Coronary artery (tissue), 2 donors: ENCODE data around the gene PLPP3.
A peak's percentile ranks its signal among the peaks of the same experiment; 100 is the strongest.

Source experiments
- DNase-seq: peaks from one replicate; pipeline ENCODE4 v3.0.0-alpha.2; 2017; ENCODE audit warnings: low spot score
- H3K27ac ChIP-seq, 2 donors: fragments of 200-600 bp; sonication (generic); one replicate each; pipeline ENCODE4 v1.5.1; 2016 to 2019
- H3K4me3 ChIP-seq: fragments of 200-600 bp; sonication (generic); 2 replicates; pipeline ENCODE4 v1.5.1; 2016; ENCODE audit warnings: mild to moderate bottlenecking, moderate library complexity
- CTCF ChIP-seq: fragments of 200-600 bp; sonication (generic); IDR thresholded peaks from one replicate; pipeline ENCODE4 v1.5.1; 2019; ENCODE audit warnings: antibody characterized with exemption

Gene PLPP3

GRCh38 chr1:56473582-56474270, 105.6 kb downstream of the PLPP3 start:
- TF ChIP-seq CTCF: no peak
- H3K4me3 ChIP-seq: no peak overlapping the region
- H3K27ac ChIP-seq: peak overlapping the region in 1 of 2 donors; percentile 17
- DNase-seq: no peak

- H3K4me3 ChIP-seq: no peak overlapping the region
- no peak overlapping the region for H3K27ac ChIP-seq
- TF ChIP-seq CTCF: no peak
- DNase-seq: no peak
Measured at GRCh38 chr1:56472860-56473259, 106.5 kb downstream of the PLPP3 start.

- no peak for TF ChIP-seq CTCF
- no peak for DNase-seq
- H3K27ac ChIP-seq: peak overlapping the region in 1 of 2 donors; percentile 11
- no peak overlapping the region for H3K4me3 ChIP-seq
Measured at GRCh38 chr1:56469640-56470371, 109.6 kb downstream of the PLPP3 start.

- no peak for DNase-seq
- no peak for TF ChIP-seq CTCF
- H3K4me3 ChIP-seq: no peak overlapping the region
- no peak overlapping the region for H3K27ac ChIP-seq
Measured at GRCh38 chr1:56468518-56468917, 110.8 kb downstream of the PLPP3 start.

- no peak overlapping the region for H3K27ac ChIP-seq
- H3K4me3 ChIP-seq: no peak overlapping the region
- TF ChIP-seq CTCF: no peak
- DNase-seq: no peak
Measured at GRCh38 chr1:56466538-56466937, 112.8 kb downstream of the PLPP3 start.

GRCh38 chr1:56464294-56464693, 115.1 kb downstream of the PLPP3 start:
- no peak for TF ChIP-seq CTCF
- H3K4me3 ChIP-seq: no peak overlapping the region
- no peak for DNase-seq
- H3K27ac ChIP-seq: no peak overlapping the region

GRCh38 chr1:56463376-56463775, 116.0 kb downstream of the PLPP3 start:
- no peak for TF ChIP-seq CTCF
- no peak for DNase-seq
- H3K4me3 ChIP-seq: no peak overlapping the region
- H3K27ac ChIP-seq: no peak overlapping the region
